Hair follicular keratinocyte (primary cell): ENCODE results near the gene SOX30. TPM values are rescaled to one million over a fixed set of nuclear protein-coding genes. Genes with fewer than 3 reads are reported as not detected.

Experiments used
- total RNA-seq: library from RNA; depleted of rRNA; stranded (reverse); fragments of >200 nt; gene quantifications from 2 replicates; pipeline ENCODE4 v1.2.3, GENCODE V29; 2015

The SOX30 gene
- not detected in 2 replicates for total RNA-seq

DNA sequence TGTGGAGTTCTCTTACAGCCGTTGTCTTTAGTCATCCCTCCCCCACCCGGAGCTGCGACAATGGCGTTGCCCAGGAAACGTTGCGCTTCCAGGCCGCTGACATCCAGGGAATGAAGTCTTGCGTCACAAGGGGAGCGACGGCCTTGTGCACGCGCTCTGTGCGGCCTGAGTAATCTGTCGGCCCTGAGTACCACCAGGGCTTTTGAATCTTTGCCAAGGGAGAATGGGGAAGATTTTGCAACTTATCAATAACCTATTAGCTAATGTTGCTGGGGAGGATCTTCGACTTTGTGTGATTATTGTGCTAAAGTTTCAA lies at the start of gene SOX30:
Gene SOX30, minus strand, starts transcription at position 62 of the 316 bp plus-strand sequence. CDS start 360 bp downstream, outside the sequence.

GRCh38 chr5:157670662-157671591 lies 18.7 kb upstream of the SOX30 start, which contains the start of gene C5orf52:
TSS of gene C5orf52 (plus strand) at chr5:157671533. CDS start at chr5:157671615, 82 bp downstream.

Other genes starting within 250 kb of the SOX30 start
- 25.3 and 30.4 TPM in 2 replicates for gene NIPAL4, start 192.2 kb downstream of the SOX30 start, total RNA-seq
- 9.3 and 15.2 TPM in 2 replicates for gene ADAM19, start 76.7 kb downstream of the SOX30 start, total RNA-seq
- gene C5orf52, start 19.1 kb upstream of the SOX30 start, total RNA-seq: not detected in 2 replicates
- gene THG1L, start 79.0 kb upstream of the SOX30 start, total RNA-seq: 12.4 and 25.5 TPM in 2 replicates
- gene LSM11, start 91.3 kb upstream of the SOX30 start, total RNA-seq: 2.1 and 2.3 TPM in 2 replicates
- 53.7 and 56.9 TPM in 2 replicates for gene CLINT1, start 206.7 kb upstream of the SOX30 start, total RNA-seq